ENCODE results near the gene SHPK. TPM values are rescaled to one million over a fixed set of nuclear protein-coding genes. Genes with fewer than 3 reads are reported as not detected.

The SHPK gene
- total and polyA plus RNA-seq, 2 of the 4 experiments (the other 2 are of a cell fraction): 11.1 to 14.3 TPM

DNA sequence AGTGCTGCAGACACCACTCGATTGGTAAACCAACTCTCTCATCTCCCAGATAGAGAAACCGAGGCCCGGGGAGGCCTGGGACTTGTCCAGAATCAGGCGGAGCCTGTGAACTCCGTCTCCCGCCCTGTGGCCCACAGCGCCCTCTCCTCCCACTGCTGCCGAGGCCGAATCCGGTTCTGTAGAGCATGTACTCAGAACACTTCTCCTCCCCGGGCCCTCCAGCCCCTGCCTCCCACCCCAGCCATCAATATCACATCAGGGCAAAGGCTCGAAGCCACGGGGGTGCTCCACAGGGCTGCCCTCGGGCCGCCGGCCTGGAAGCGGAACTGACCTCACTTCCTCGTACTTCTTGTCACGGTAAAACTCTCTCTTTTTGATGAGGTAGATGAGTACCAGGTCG, 45.5 kb upstream of the SHPK start:
- H2AFZ ChIP-seq (replicated peaks; ENCODE audit: low read length, poor library complexity): no peak overlapping the region
- in situ Hi-C loops (cut with MboI; ENCODE audit: low sequenced_read_pairs): no loop called here
- peaks cover 11% of the 10 kb centered on the region for H3K27me3 ChIP-seq (ENCODE audit: control insufficient read depth, insufficient read depth, low read length)
- no peak overlapping the region for H3K14ac ChIP-seq (replicated peaks; ENCODE audit: low read depth, low read length)
- H3K36me3 ChIP-seq (ENCODE audit: control insufficient read depth, insufficient read depth, low read length): no peaks in the 10 kb centered on the region
- no peak for TF ChIP-seq MAZ (IDR thresholded peaks at IDR 0.05; ENCODE audit: borderline replicate concordance, low read depth, low read length)
- TF ChIP-seq RAD21 (IDR thresholded peaks at IDR 0.05; ENCODE audit: low read length): no peak
- no peak for TF ChIP-seq MAFK (IDR thresholded peaks at IDR 0.05; ENCODE audit: low read depth, low read length)
- no peak for TF ChIP-seq ELK1 (IDR thresholded peaks at IDR 0.05; ENCODE audit: borderline replicate concordance, low read depth, low read length)
- no peak for TF ChIP-seq RCOR1 (IDR thresholded peaks at IDR 0.05; ENCODE audit: insufficient replicate concordance, low read length)
- no peak for TF ChIP-seq CEBPB (IDR thresholded peaks at IDR 0.05; ENCODE audit: low read depth, low read length)
- TF ChIP-seq, protein P1, sequence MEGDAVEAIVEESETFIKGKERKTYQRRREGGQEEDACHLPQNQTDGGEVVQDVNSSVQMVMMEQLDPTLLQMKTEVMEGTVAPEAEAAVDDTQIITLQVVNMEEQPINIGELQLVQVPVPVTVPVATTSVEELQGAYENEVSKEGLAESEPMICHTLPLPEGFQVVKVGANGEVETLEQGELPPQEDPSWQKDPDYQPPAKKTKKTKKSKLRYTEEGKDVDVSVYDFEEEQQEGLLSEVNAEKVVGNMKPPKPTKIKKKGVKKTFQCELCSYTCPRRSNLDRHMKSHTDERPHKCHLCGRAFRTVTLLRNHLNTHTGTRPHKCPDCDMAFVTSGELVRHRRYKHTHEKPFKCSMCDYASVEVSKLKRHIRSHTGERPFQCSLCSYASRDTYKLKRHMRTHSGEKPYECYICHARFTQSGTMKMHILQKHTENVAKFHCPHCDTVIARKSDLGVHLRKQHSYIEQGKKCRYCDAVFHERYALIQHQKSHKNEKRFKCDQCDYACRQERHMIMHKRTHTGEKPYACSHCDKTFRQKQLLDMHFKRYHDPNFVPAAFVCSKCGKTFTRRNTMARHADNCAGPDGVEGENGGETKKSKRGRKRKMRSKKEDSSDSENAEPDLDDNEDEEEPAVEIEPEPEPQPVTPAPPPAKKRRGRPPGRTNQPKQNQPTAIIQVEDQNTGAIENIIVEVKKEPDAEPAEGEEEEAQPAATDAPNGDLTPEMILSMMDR (conservative IDR thresholded peaks at IDR 0.05; ENCODE audit: low read depth, low read length): no peak
- TF ChIP-seq, protein P2, sequence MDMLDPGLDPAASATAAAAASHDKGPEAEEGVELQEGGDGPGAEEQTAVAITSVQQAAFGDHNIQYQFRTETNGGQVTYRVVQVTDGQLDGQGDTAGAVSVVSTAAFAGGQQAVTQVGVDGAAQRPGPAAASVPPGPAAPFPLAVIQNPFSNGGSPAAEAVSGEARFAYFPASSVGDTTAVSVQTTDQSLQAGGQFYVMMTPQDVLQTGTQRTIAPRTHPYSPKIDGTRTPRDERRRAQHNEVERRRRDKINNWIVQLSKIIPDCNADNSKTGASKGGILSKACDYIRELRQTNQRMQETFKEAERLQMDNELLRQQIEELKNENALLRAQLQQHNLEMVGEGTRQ (IDR thresholded peaks at IDR 0.05; ENCODE audit: low read depth, low read length): no peak
- TF ChIP-seq MXI1 (IDR thresholded peaks at IDR 0.05; ENCODE audit: borderline replicate concordance, low read depth, low read length): no peak
- TF ChIP-seq SMC3 (IDR thresholded peaks at IDR 0.05; ENCODE audit: low read depth, low read length): no peak
- no peak overlapping the region for H4K5ac ChIP-seq (ENCODE audit: low read depth, low read length)
- no TSS peak for BruUV-seq (replicated peaks)
- no peaks in the 10 kb centered on the region for H3K9me1 ChIP-seq (ENCODE audit: insufficient read depth, low read length)
- no peak overlapping the region for H2BK20ac ChIP-seq (ENCODE audit: low read depth, low read length)
- no peak overlapping the region for H3K4ac ChIP-seq (ENCODE audit: low read depth, low read length)
- no peak overlapping the region for H3K4me3 ChIP-seq (ENCODE audit: insufficient read depth, low read depth, low read length)
- no peaks in the 10 kb centered on the region for H3K4me1 ChIP-seq (ENCODE audit: control insufficient read depth, insufficient read depth, low read length)
- no peak overlapping the region for H3K18ac ChIP-seq (ENCODE audit: low read depth, low read length)
- H2AK5ac ChIP-seq (ENCODE audit: low read depth, low read length): no peak overlapping the region
- H3K27ac ChIP-seq (ENCODE audit: insufficient read depth, low read length): no peak overlapping the region
- no peaks in the 10 kb centered on the region for H3K9me3 ChIP-seq (ENCODE audit: control insufficient read depth, insufficient read depth, low read length)
- no peak overlapping the region for H2BK5ac ChIP-seq (ENCODE audit: low read depth, low read length, poor library complexity, severe bottlenecking)
- DNase-seq: no peak
- no peak overlapping the region for H4K8ac ChIP-seq (ENCODE audit: low read depth in 2 of 2, low read length in 2 of 2)
- H3K4me2 ChIP-seq (ENCODE audit: low read depth, low read length): no peak overlapping the region
- H4K20me1 ChIP-seq (ENCODE audit: insufficient read depth, low read length): no peaks in the 10 kb centered on the region
- no peak overlapping the region for H4K91ac ChIP-seq (ENCODE audit: insufficient read depth, low read depth, low read length)
- H3K56ac ChIP-seq (ENCODE audit: extremely low read depth, insufficient read depth, low read length): no peak overlapping the region
- H3K9ac ChIP-seq (ENCODE audit: low read depth, low read length): no peak overlapping the region
- 55% methylated on average over 3 of the region's 20 CpGs; no CpG with 5 or more reads in 1 of the 2 experiments for WGBS, 2 experiments (ENCODE audit: extremely low coverage in 2 of 2, insufficient read length in 1 of 2)
- POLR2A ChIA-PET (ENCODE audit: unreplicated experiment): no interaction called here
- no peaks in the 10 kb centered on the region for H3K79me1 ChIP-seq (ENCODE audit: low read depth in 1 of 2, low read length in 2 of 2)
- H3K23ac ChIP-seq (ENCODE audit: low read depth, low read length): no peak overlapping the region
- H2BK120ac ChIP-seq (ENCODE audit: low read depth, low read length): no peak overlapping the region
- dilution Hi-C loops (cut with HindIII; ENCODE audit: low sequenced_read_pairs, unreplicated experiment): no loop called here
- no peak for ATAC-seq (ENCODE audit: low read depth)
- H2AK9ac ChIP-seq (replicated peaks; ENCODE audit: low read depth, low read length, poor library complexity): no peak overlapping the region
- CTCF ChIA-PET: no interaction called here
- no peak overlapping the region for H2BK15ac ChIP-seq (ENCODE audit: low read depth, low read length)
- intact Hi-C loops (cut with micrococcal nuclease): loop anchor here (5.0 kb wide), 1 partner anchor 41 kb away; the partner anchor contains the start of gene HASPIN
